MM.1S (cell line): ENCODE measurements around the gene ASB10.

Experiments used
- DNase-seq: peaks from one replicate; pipeline ENCODE4 v3.0.0-alpha.2; 2015
- H2AFZ ChIP-seq: fragments of 300-600 bp; sonication (generic); 2 replicates; pipeline ENCODE4 v1.6.0; 2016; ENCODE audit warnings: antibody characterized with exemption, low read length
- H3F3A ChIP-seq: fragments of 300-600 bp; sonication (generic); 2 replicates; pipeline ENCODE4 v1.6.1; 2016; ENCODE audit warnings: mild to moderate bottlenecking, antibody characterized with exemption, low read length, moderate library complexity, mixed read lengths; ENCODE audit not compliant: insufficient read depth
- H3K27ac ChIP-seq: fragments of 300-600 bp; sonication (generic); 2 replicates; pipeline ENCODE4 v1.5.1; 2016; ENCODE audit warnings: mild to moderate bottlenecking, low read length
- H3K27me3 ChIP-seq: fragments of 300-600 bp; sonication (generic); replicated peaks from 2 replicates; pipeline ENCODE4 v1.6.0; 2016; ENCODE audit warnings: low read length; ENCODE audit not compliant: insufficient read depth
- H3K36me3 ChIP-seq: fragments of 300-600 bp; sonication (generic); replicated peaks from 2 replicates; pipeline ENCODE4 v1.6.1; 2016; ENCODE audit warnings: mild to moderate bottlenecking, low read length, mixed read lengths; ENCODE audit not compliant: insufficient read depth
- H3K4me1 ChIP-seq: fragments of 300-600 bp; sonication (generic); 2 replicates; pipeline ENCODE4 v1.6.1; 2016; ENCODE audit warnings: low read length, mixed read lengths
- H3K4me2 ChIP-seq: fragments of 300-600 bp; sonication (generic); 2 replicates; pipeline ENCODE4 v1.6.0; 2016; ENCODE audit warnings: low read depth, low read length
- H3K4me3 ChIP-seq: fragments of 300-600 bp; sonication (generic); 2 replicates; pipeline ENCODE4 v1.5.1; 2016; ENCODE audit warnings: low read length, mixed read lengths
- H3K79me2 ChIP-seq: fragments of 300-600 bp; sonication (generic); 2 replicates; pipeline ENCODE4 v1.6.1; 2016; ENCODE audit warnings: mixed run types, low read length, mixed read lengths
- H3K9ac ChIP-seq: fragments of 300-600 bp; sonication (generic); 2 replicates; pipeline ENCODE4 v1.6.1; 2016; ENCODE audit warnings: low read length, mixed read lengths
- H3K9me2 ChIP-seq: fragments of 300-600 bp; sonication (generic); replicated peaks from 2 replicates; pipeline ENCODE4 v1.6.1; 2016; ENCODE audit warnings: mild to moderate bottlenecking, low read length, mixed read lengths; ENCODE audit not compliant: insufficient read depth
- H3K9me3 ChIP-seq: fragments of 300-600 bp; sonication (generic); replicated peaks from 2 replicates; pipeline ENCODE4 v1.6.1; 2016; ENCODE audit warnings: mild to moderate bottlenecking, low read length, mixed read lengths; ENCODE audit not compliant: insufficient read depth
- H4K20me1 ChIP-seq: fragments of 300-600 bp; sonication (generic); 2 replicates; pipeline ENCODE4 v1.6.1; 2016; ENCODE audit warnings: mild to moderate bottlenecking, low read length, moderate library complexity, mixed read lengths; ENCODE audit not compliant: insufficient read depth
- CTCF ChIP-seq: fragments of 300-600 bp; sonication (generic); IDR thresholded peaks from 2 replicates; pipeline ENCODE4 v1.5.1; 2016; ENCODE audit warnings: antibody characterized with exemption, low read length, mixed read lengths
- EZH2 ChIP-seq: fragments of 300-600 bp; sonication (generic); optimal IDR thresholded peaks from 2 replicates; pipeline ENCODE3; 2017; ENCODE audit warnings: low read depth, mild to moderate bottlenecking, antibody characterized with exemption, low read length, mixed read lengths
- EZH2phosphoT487 ChIP-seq: fragments of 300-600 bp; sonication (generic); IDR thresholded peaks from 2 replicates; pipeline ENCODE4 v1.6.1; 2018; ENCODE audit warnings: antibody characterized with exemption, low read length

Gene ASB10

GRCh38 chr7:151129117-151129959, 57.7 kb downstream of the ASB10 start:
- TF ChIP-seq EZH2 (no peak), EZH2phosphoT487 (no peak), CTCF (no peak)
- Histone ChIP-seq H3K9me2 (no peaks in the 10 kb centered on the region), H3K27ac (no peak overlapping the region), H3K9ac (no peak overlapping the region), H2AFZ (no peak overlapping the region), H3F3A (no peaks in the 10 kb centered on the region), H3K4me3 (no peak overlapping the region), H3K9me3 (no peaks in the 10 kb centered on the region), H3K4me2 (no peak overlapping the region), H4K20me1 (no peaks in the 10 kb centered on the region), H3K4me1 (no peaks in the 10 kb centered on the region), H3K27me3 (no peaks in the 10 kb centered on the region), H3K36me3 (no peaks in the 10 kb centered on the region), H3K79me2 (no peaks in the 10 kb centered on the region)
- DNase-seq: no peak

GRCh38 chr7:151128716-151129115, 58.3 kb downstream of the ASB10 start:
- Histone ChIP-seq H3K9ac (no peak overlapping the region), H3K36me3 (no peaks in the 10 kb centered on the region)

DNA sequence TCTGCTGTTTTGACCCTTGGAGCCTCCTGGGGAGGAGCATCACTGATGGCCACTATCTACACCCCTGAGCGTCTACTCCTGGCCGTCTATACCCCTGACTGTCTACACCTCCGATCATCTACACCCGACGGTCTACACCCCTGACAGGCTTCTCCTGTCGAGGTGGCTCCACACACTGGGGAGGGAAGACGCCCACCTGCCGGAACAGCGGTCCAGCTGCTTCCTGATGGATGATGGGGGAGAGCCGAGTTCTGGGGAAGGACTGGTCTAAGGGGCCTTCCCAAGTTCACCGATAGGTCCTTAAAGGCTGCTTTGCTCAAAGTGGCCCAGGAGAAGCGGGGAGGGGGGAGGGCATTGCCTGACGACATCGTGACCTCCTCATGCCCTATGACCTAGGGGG, 58.9 kb downstream of the ASB10 start:
- no peak overlapping the region for H2AFZ ChIP-seq
- no peaks in the 10 kb centered on the region for H3K27me3 ChIP-seq
- no peak overlapping the region for H3K27ac ChIP-seq
- no peaks in the 10 kb centered on the region for H3K4me1 ChIP-seq
- H3K79me2 ChIP-seq: no peaks in the 10 kb centered on the region
- H4K20me1 ChIP-seq: no peaks in the 10 kb centered on the region
- no peaks in the 10 kb centered on the region for H3K9me2 ChIP-seq
- no peak for DNase-seq
- H3F3A ChIP-seq: no peaks in the 10 kb centered on the region
- H3K36me3 ChIP-seq: no peaks in the 10 kb centered on the region
- H3K4me2 ChIP-seq: no peak overlapping the region
- H3K9ac ChIP-seq: no peak overlapping the region
- H3K4me3 ChIP-seq: no peak overlapping the region
- TF ChIP-seq CTCF (no peak), EZH2phosphoT487 (no peak), EZH2 (no peak)
- H3K9me3 ChIP-seq: no peaks in the 10 kb centered on the region

More at GRCh38 chr7:151128716-151129115, 58.3 kb downstream of the ASB10 start:
- no peaks in the 10 kb centered on the region for H3K9me2 ChIP-seq
- H3K79me2 ChIP-seq: no peaks in the 10 kb centered on the region
- no peaks in the 10 kb centered on the region for H4K20me1 ChIP-seq
- H3K4me3 ChIP-seq: no peak overlapping the region
- TF ChIP-seq EZH2phosphoT487: no peak
- TF ChIP-seq EZH2: no peak
- TF ChIP-seq CTCF: no peak
- H2AFZ ChIP-seq: no peak overlapping the region
- no peaks in the 10 kb centered on the region for H3K9me3 ChIP-seq
- no peak overlapping the region for H3K4me2 ChIP-seq
- H3K4me1 ChIP-seq: no peaks in the 10 kb centered on the region
- DNase-seq: no peak
- no peaks in the 10 kb centered on the region for H3F3A ChIP-seq
- no peaks in the 10 kb centered on the region for H3K27me3 ChIP-seq
- H3K27ac ChIP-seq: no peak overlapping the region
